CD4-positive, alpha-beta T cell treated with Interleukin-15 for 4 hours (primary cell): ENCODE data around the gene SYTL3.
"Not testable (repeated sequence)": the region's sequence is repeated elsewhere in the genome, so short reads cannot be mapped to it uniquely, and the experiment has no call there.

ENCODE experiments used
- DNase-seq: peaks from one replicate; pipeline ENCODE4 v3.0.0-alpha.2; 2020; ENCODE audit warnings: low spot score

The SYTL3 gene

DNA sequence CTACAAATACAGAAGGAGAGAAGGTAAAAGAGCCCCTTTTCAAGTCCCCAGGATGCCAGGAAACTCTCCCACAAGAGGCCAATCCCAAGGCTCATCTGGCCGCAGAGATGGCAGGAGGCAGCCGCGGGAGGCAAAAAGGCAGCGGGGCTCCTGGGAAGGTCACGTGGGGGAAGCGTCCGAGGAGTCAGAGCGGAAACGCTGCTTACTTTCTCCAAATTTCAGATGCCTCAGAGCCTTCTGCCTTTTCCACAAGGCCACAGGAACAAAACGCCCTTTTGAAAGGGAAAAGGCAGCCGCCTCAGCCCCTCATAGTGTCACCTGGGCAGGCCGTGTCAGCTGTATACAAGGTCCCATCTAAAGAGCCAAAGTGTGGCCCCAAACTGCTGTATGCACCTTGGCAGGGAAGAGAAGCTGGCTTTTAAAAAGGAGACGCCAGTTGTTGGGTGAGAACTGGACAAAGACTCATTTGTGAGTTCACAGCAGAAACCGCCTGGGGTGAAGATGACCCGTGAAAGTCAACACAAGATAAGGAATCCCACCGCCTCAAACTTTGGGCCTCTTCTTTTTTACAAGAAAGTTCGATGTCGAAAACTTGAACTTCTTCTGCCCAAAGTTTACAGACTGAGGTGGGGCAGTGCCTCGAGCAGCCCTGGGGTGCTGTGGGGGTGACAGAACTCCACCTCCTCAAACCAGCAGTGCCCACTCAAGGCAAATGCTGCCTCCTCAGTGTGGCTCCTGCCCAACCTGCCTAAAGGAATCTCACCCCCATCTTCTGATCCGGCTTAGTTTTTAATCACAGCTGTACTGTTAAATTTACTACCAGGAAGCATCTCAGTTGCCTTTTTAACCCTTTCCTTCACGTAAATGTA, 124.0 kb downstream of the SYTL3 start:
- DNase-seq, result no peak

DNA sequence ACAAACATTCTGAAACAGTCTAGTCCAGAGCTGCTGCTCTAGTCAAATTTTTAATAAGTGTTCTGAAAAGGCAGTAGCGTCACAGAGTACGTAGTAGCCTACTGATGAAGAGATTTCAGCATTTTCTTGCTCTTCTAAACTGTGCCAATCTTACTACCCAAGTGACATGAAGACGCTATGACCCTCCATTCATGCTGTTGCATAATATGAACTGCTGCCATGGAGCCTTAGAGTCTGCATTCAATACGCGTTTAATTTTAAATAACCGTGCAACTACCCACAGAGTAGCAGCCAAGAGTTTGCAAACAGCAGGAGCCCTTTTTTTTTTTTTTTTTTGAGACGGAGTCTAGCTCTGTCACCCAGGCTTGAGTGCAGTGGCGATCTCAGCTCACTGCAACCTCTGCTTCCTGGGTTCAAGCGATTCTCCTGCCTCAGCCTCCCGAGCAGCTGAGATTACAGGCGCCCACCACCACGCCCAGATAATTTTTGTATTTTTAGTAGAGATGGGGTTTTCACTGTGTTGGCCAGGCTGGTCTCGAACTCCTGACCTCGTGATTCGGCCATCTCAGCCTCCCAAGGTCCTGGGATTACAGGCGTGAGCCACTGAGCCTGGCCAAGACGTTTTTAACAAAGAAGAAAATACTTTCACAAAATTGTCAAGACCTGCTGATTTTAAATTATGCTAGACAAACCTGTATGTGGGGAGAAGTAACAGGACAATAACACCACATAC, 125.0 kb downstream of the SYTL3 start:
- no peak for DNase-seq

DNA sequence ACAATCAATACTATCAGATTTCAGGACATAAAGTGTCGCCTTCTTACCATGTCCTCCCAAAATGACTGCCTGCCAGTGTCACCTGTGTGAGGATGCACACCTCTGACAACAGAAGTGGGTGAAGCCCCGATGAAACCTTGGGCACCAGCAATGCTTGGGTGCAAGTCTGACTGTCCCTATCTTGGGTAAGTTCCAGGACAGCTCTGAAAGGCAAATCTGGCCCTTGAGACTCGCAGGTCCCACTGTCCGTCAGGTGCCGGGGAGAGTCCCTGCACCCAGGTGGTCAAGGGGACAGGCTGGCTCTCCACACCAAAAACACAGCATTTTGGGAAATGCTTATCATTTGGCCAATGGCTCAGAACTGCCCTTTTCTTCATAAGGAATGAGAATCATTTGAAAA, 126.0 kb downstream of the SYTL3 start:
- no peak for DNase-seq

DNA sequence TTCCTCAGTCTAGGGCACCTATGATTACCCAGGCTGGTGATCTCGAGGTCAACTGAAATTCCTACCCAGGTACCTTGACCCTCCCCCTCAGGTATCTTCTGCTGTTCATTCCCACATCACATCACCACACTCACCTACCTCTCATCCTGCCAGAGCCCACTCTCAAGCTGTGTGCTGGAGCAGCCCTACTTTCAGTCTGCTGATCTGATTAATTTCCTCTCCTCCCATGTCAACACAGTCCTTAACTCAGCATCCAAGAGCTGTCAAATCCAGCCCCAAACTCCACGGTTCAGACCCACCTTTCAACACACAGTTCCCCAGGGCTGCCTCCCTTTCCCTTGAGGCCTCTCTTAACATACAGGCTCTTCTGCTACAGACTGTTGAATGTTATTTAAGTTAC, 126.9 kb downstream of the SYTL3 start:
- DNase-seq, result no peak

DNA sequence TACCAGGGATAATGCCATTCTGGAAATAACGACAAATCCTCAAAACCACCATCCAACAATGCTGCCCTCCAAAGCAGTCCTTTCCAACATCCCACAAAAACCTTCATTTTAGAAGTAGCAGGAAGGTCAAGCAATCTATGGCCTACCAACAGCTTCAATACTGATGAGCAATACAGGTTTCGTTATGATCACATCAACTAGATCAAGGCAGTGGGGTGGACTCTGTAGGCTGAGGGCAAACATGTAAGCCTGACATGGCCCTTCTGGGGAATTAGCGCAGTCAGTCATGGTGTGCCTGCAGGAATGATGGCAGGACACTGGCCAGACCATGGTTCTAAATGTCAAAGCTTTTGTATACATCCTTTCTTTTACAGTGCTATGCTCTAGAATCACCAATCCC, 127.7 kb downstream of the SYTL3 start:
- DNase-seq, result no peak

- DNase-seq, result no peak
Measured at GRCh38 chr6:158778005-158778527, 128.2 kb downstream of the SYTL3 start.

- DNase-seq, result no peak
Measured at GRCh38 chr6:158780246-158780884, 130.5 kb downstream of the SYTL3 start.

DNA sequence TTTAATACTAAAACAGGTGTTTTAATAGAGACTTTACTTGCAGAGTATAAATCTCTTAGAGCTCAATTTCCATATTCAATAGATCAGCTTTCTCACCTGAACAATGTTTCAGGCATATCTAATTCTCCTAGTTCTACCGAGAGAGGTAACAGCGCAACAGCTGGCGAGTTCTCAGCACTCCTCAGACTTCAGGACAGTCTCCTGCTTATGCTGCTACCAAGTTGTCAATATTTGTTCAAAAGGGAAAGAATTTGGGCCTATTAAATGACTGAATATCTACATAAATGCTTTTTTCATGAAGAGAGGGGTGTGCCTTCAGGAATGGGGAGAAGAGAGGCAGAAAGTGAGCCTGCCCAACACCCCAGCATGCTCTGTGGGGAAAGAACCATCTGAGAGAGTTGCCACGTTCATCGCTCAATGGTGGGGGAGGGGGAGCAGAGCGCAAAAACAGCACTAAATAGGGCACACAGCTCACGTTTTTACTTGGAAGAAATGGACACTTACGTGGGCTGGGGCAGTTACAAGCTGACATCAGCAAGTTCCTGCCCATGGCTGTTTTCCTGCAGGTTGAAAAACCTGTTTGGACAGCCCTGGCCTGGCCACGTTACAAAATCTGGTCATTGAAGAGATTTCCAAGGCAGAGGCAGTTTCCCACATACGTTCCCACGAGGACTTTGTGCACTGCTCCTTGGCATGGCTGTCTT, 131.3 kb downstream of the SYTL3 start:
- no peak for DNase-seq

DNA sequence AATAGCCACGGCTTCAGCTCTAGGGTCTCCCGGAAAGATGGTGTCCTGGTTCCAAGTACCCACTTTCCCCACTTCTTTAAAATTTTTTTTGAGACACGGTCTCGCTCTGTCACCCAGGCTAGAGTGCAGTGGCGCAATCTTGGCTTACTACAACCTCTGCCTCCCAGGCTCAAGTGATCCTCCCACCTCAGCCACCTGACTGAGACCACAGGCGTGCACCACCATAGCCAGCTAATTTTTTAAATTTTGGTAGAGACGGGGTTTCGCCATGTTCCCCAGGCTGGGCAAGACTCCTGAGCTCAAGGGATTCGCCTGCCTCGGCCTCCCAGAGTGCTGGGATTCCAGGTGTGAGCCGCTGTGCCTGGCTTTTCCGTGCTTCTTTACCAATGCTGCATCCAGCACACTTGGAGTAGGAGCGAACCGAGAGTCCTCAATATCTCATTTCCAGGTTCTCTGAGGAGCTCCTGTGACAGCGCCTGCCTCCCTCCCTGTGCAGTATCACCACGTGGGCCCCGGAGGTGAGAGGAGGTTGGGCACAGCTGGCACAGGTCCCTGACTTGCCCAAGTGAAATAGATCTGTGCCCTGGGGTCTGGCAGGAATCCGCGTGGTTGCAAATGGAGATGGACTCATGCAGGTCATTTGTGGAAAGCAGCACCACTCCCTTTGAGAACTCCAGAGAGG, 132.0 kb downstream of the SYTL3 start:
- no peak for DNase-seq

GRCh38 chr6:158782432-158783166, 132.7 kb downstream of the SYTL3 start:
- no peak for DNase-seq

- no peak for DNase-seq
Measured at GRCh38 chr6:158783167-158783450, 133.3 kb downstream of the SYTL3 start.

GRCh38 chr6:158783851-158784250, 134.0 kb downstream of the SYTL3 start:
- DNase-seq, result no peak

- no peak for DNase-seq
Measured at GRCh38 chr6:158784505-158784904, 134.7 kb downstream of the SYTL3 start.

DNA sequence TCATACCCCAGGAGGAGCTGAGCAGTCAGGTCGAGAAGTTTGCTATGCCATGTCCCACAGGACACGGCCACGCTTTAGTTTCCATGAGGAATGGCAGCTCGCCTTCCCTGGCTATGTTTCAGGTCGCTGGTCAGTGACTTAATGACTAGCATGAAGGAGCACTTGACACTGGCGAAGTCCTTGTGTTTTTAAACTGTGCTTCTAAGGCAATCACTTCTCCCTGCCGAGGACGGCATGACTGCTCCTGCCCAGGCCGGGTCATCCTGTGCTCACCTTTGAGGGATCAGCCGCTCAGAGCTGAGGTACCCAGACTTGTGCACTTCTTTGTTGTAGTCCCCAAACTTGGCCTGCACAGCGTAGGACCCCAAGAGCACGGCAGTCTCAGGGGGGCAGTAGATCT, 135.2 kb downstream of the SYTL3 start:
- no peak for DNase-seq

- no peak for DNase-seq
Measured at GRCh38 chr6:158786645-158787304, 136.9 kb downstream of the SYTL3 start.

DNA sequence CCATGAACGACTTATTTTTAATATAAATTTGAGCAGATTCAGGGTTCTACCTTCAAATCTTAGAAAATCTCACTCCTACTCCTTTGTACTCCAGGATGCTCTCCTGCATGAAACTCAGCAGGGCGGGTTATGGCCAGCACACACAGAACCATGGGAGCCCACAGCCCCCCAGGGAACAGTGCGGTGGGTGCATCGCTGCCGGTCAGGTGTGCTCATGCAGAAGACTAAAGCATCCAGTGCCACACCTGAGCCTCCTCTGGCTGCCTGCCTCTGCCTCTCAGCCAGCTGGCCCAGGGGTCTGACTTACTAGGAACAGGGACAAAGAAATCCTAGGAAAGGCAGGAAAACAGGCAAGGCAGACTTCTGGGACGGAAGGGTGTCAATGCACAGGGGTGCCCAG, 137.5 kb downstream of the SYTL3 start:
- DNase-seq, result no peak

- peak; percentile 60 for DNase-seq
Measured at GRCh38 chr6:158789115-158789917, 139.5 kb downstream of the SYTL3 start.

DNA sequence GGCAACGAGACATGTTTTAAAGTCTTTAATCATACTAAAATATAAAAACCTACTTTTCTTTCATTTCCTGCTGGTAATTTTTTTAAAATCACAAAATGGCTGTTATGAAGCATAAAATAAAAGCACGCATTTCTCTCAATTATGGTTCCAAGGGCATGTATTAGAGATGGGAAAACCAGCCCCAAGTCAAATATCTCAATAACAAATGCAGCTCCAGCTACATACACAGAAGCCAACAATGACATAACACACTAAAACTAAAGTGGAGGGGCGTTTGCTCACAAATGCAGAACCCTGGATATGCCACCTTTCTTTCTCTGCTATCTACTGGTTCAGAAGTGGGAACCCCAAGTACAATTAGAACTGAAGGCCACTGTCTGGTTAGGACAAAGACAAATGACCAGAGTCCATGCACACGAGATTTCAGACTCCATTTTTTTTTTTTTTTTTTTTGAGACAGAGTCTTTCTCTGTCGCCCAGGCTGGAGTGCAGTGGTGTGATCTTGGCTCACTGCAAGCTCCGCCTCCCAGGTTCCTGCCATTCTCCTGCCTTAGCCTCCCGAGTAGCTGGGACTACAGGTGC, 141.5 kb downstream of the SYTL3 start:
- no peak for DNase-seq

DNA sequence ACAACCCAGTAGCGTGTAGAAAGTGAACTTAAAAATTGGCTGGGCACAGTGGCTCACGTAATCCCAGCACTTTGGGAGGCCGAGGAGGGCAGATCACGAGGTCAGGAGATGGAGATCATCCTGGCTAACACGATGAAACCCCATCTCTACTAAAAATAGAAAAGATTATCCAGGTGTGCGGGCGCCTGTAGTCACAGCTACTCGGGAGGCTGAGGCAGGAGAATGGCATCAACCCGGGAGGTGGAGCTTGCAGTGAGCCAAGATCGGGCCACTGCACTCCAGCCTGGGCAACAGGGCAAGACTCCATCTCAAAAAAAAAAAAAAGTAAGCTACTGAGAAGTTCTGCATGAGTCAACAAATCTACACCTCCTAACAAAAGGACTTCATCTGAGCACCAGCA, 142.7 kb downstream of the SYTL3 start:
- DNase-seq, result not testable (repeated sequence)
